Raji (cell line): ENCODE data around the gene LMAN1L.

Experiments used
- POLR2A ChIP-seq: IDR thresholded peaks from 2 replicates; pipeline ENCODE4 v1.6.1; 2011; ENCODE audit warnings: low read depth, low read length, control low read depth; ENCODE audit not compliant: insufficient read depth

Gene LMAN1L

GRCh38 chr15:74778599-74778970 is 34.0 kb upstream of the LMAN1L start:
- no peak for TF ChIP-seq POLR2A

GRCh38 chr15:74779162-74779648 is 33.4 kb upstream of the LMAN1L start:
- no peak for TF ChIP-seq POLR2A

GRCh38 chr15:74780523-74781430 is 31.9 kb upstream of the LMAN1L start:
- TF ChIP-seq POLR2A, result peak; percentile 43

- peak; percentile 39; the same call in 1 of the 2 replicates for TF ChIP-seq POLR2A
Measured at GRCh38 chr15:74781431-74782258, 31.0 kb upstream of the LMAN1L start, which contains the start of gene CSK. Gene CSK, plus strand, starts transcription at chr15:74782080. Its CDS starts 16,218 bp downstream, at chr15:74798298.

GRCh38 chr15:74782259-74783071 is 30.2 kb upstream of the LMAN1L start:
- peak; percentile 35; the same call in 1 of the 2 replicates for TF ChIP-seq POLR2A

- TF ChIP-seq POLR2A, result no peak; the same call in none of the 2 replicates
Measured at GRCh38 chr15:74783072-74783807, 29.4 kb upstream of the LMAN1L start.

GRCh38 chr15:74783808-74784175 is 28.8 kb upstream of the LMAN1L start:
- TF ChIP-seq POLR2A, result 0 out of 2 replicates have a peak, but pooled peaks have one; percentile 16

GRCh38 chr15:74784426-74785193 is 28.0 kb upstream of the LMAN1L start:
- TF ChIP-seq POLR2A, result peak; percentile 11; the same call in 1 of the 2 replicates

GRCh38 chr15:74785194-74786032 is 27.2 kb upstream of the LMAN1L start:
- peak; percentile 41; the same call in 1 of the 2 replicates for TF ChIP-seq POLR2A

GRCh38 chr15:74786551-74787165 is 26.0 kb upstream of the LMAN1L start:
- TF ChIP-seq POLR2A, result peak; percentile 33; the same call in 1 of the 2 replicates

GRCh38 chr15:74787251-74788041 is 25.2 kb upstream of the LMAN1L start:
- peak; percentile 59; the same call in 1 of the 2 replicates for TF ChIP-seq POLR2A

- TF ChIP-seq POLR2A, result no peak
Measured at GRCh38 chr15:74788042-74788682, 24.5 kb upstream of the LMAN1L start.
